Nephron (organoid): ENCODE results near the gene RSPH6A.

ENCODE experiments used
- H3K27ac Mint-ChIP-seq, 3 experiments: 2 replicates each; pipeline ENCODE4 v1.8.0; 2020; ENCODE audit warnings: mixed read lengths in 3 of 3, mild to moderate bottlenecking in 2 of 3, moderate library complexity in 1 of 3
- H3K27me3 Mint-ChIP-seq: 2 replicates; pipeline ENCODE4 v1.8.0; 2021; ENCODE audit warnings: low read depth, mild to moderate bottlenecking, moderate library complexity, mixed read lengths
- H3K36me3 Mint-ChIP-seq: 2 replicates; pipeline ENCODE4 v1.8.0; 2020; ENCODE audit warnings: low read depth, mixed read lengths
- H3K4me1 Mint-ChIP-seq: 2 replicates; pipeline ENCODE4 v1.8.0; 2020; ENCODE audit warnings: mixed read lengths
- H3K4me3 Mint-ChIP-seq, 3 experiments: 2 replicates each; pipeline ENCODE4 v1.8.0; 2020; ENCODE audit warnings: mild to moderate bottlenecking in 3 of 3, mixed read lengths in 3 of 3, moderate library complexity in 2 of 3
- H3K9me3 Mint-ChIP-seq: 2 replicates; pipeline ENCODE4 v1.8.0; 2020; ENCODE audit warnings: mixed read lengths
- TF ChIP-seq, protein P1 (sequence below), 3 experiments: fragments of 200-600 bp; sonication (generic); IDR thresholded peaks; one replicate each; pipeline ENCODE4 v1.5.0; 2021; ENCODE audit warnings: antibody characterized with exemption in 3 of 3; ENCODE audit not compliant: unreplicated experiment in 3 of 3

The RSPH6A gene

GRCh38 chr19:45814166-45814780 is 835 bp downstream of the RSPH6A start:
- H3K27ac Mint-ChIP-seq = peak overlapping the region in 1 of 3 experiments; percentile 40
- H3K36me3 Mint-ChIP-seq = no peaks in the 10 kb centered on the region
- H3K4me1 Mint-ChIP-seq = peaks cover 11% of the 10 kb centered on the region
- H3K4me3 Mint-ChIP-seq = peak overlapping the region; percentile 65 to 94 (median 73)
- H3K27me3 Mint-ChIP-seq = peaks cover 3% of the 10 kb centered on the region
- TF ChIP-seq, protein P1, sequence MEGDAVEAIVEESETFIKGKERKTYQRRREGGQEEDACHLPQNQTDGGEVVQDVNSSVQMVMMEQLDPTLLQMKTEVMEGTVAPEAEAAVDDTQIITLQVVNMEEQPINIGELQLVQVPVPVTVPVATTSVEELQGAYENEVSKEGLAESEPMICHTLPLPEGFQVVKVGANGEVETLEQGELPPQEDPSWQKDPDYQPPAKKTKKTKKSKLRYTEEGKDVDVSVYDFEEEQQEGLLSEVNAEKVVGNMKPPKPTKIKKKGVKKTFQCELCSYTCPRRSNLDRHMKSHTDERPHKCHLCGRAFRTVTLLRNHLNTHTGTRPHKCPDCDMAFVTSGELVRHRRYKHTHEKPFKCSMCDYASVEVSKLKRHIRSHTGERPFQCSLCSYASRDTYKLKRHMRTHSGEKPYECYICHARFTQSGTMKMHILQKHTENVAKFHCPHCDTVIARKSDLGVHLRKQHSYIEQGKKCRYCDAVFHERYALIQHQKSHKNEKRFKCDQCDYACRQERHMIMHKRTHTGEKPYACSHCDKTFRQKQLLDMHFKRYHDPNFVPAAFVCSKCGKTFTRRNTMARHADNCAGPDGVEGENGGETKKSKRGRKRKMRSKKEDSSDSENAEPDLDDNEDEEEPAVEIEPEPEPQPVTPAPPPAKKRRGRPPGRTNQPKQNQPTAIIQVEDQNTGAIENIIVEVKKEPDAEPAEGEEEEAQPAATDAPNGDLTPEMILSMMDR (IDR thresholded peaks at IDR 0.05; ENCODE audit: unreplicated experiment in 3 of 3) = no peak
- no peaks in the 10 kb centered on the region for H3K9me3 Mint-ChIP-seq

DNA sequence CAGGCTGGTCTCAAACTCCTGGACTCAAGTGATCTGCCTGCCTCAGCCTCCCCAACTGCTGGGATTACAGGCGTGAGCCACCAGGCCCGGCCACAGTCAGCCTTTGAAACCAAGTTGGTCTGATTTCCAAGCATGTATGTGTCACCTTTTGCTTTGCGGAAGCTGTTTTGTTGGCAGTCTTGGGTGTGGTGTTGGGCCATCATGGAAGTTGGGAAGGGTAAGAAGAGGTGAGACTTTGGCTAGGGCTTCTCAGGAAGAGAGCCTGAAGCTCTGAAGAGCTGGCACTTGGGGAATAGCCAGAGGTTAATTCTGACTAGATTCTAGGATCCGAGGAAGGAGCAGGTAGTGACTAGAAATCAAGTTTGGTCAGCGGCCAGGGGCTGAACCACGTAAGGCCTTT is 2.8 kb downstream of the RSPH6A start:
- H3K27me3 Mint-ChIP-seq = peaks cover 2% of the 10 kb centered on the region
- H3K4me1 Mint-ChIP-seq = peaks cover 9% of the 10 kb centered on the region
- H3K9me3 Mint-ChIP-seq = no peaks in the 10 kb centered on the region
- peak overlapping the region in 1 of 3 experiments; percentile 38 for H3K27ac Mint-ChIP-seq
- H3K36me3 Mint-ChIP-seq = no peaks in the 10 kb centered on the region
- H3K4me3 Mint-ChIP-seq = peak overlapping the region; percentile 33 to 45 (median 44)
- TF ChIP-seq, protein P1 (IDR thresholded peaks at IDR 0.05; ENCODE audit: unreplicated experiment in 3 of 3) = no peak

DNA sequence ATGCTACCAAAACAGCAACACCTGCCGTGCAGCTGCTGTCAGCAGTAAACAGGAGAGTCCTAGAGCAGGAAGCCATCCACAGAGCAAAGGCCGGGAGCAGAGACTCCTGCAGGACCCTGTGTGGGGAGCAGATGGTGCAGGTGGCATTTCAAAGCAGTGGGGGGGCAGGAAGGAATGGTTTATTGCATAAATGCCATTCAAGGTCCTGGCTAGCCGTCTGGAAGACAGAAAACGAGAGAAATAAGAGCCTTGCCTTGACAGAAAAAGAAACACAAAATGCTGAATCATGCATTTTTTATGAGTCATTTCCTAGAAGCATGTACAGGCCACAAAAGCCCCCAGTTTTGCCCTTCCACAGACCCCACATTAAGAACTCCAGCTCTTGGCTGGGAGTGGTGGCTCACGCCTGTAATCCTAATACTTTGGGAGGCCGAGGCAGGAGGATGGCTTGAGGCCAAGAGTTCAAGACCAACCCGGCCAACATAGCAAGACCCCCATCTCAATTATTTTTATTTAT is 5.4 kb downstream of the RSPH6A start:
- no peaks in the 10 kb centered on the region for H3K9me3 Mint-ChIP-seq
- peaks cover 5% of the 10 kb centered on the region for H3K4me1 Mint-ChIP-seq
- H3K36me3 Mint-ChIP-seq = no peaks in the 10 kb centered on the region
- H3K27ac Mint-ChIP-seq = peak overlapping the region; percentile 3 to 55 (median 55)
- H3K4me3 Mint-ChIP-seq = peak overlapping the region in 1 of 3 experiments; percentile 42
- TF ChIP-seq, protein P1 (IDR thresholded peaks at IDR 0.05; ENCODE audit: unreplicated experiment in 3 of 3) = no peak
- no peaks in the 10 kb centered on the region for H3K27me3 Mint-ChIP-seq

DNA sequence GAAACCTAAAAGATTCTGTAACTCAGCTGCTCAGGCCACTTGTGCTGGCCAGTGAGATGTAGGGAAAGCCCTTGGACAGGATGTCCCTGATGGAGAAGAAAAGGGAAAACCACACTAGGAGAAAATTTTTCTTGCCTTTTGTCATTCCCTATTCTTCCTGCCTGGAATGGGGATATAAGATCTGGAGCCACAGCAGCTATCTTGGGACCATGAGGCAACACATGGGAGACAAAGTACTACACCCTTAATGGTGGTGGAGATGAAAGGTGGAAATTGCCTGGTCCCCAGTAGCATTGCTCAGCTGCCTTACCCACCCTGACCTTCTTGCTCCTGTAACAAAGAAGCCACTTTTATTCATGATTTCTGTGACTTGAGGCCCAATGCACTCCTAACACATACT is 9.4 kb downstream of the RSPH6A start:
- Mint-ChIP-seq H3K27ac (no peak overlapping the region), H3K27me3 (peaks cover 7% of the 10 kb centered on the region)

GRCh38 chr19:45804959-45805230 is 10.2 kb downstream of the RSPH6A start:
- TF ChIP-seq, protein P1 (IDR thresholded peaks at IDR 0.05; ENCODE audit: unreplicated experiment in 3 of 3) = no peak
- no peak overlapping the region for H3K4me3 Mint-ChIP-seq
- H3K36me3 Mint-ChIP-seq = no peaks in the 10 kb centered on the region
- H3K27me3 Mint-ChIP-seq = peaks cover 11% of the 10 kb centered on the region
- H3K27ac Mint-ChIP-seq = no peak overlapping the region
- peaks cover 10% of the 10 kb centered on the region for H3K4me1 Mint-ChIP-seq
- no peaks in the 10 kb centered on the region for H3K9me3 Mint-ChIP-seq

More for the DNA sequence above, 9.4 kb downstream of the RSPH6A start:
- Mint-ChIP-seq H3K9me3 (no peaks in the 10 kb centered on the region), H3K4me3 (no peak overlapping the region), H3K4me1 (peaks cover 10% of the 10 kb centered on the region), H3K36me3 (no peaks in the 10 kb centered on the region)
- TF ChIP-seq, protein P1 (IDR thresholded peaks at IDR 0.05; ENCODE audit: unreplicated experiment in 3 of 3) = no peak
